ENCODE measurements around the gene LRRC61. TPM values are rescaled to one million over a fixed set of nuclear protein-coding genes. Genes with fewer than 3 reads are reported as not detected.
"Not testable (repeated sequence)": the region's sequence is repeated elsewhere in the genome, so short reads cannot be mapped to it uniquely, and the experiment has no call there.

LRRC61 gene
- total and polyA plus RNA-seq, 4 experiments from 2014 or later = 11.0 to 16.0 (median 13.8) TPM

- peak overlapping the region in 4 of 7 donors; percentile 13 to 43 (median 30) for H3K27ac Mint-ChIP-seq
- no peaks in the 10 kb centered on the region for H3K27me3 Mint-ChIP-seq
- no peaks in the 10 kb centered on the region for H3K9me3 ChIP-seq (ENCODE audit: control insufficient read depth in 1 of 2, low read length in 2 of 2)
- peaks cover 17 to 42% (median 28%) of the 10 kb centered on the region in 4 donors for H3K4me1 Mint-ChIP-seq
- no peaks in the 10 kb centered on the region for H3K27me3 ChIP-seq (ENCODE audit: insufficient read depth, low read length)
- ChIA-PET POLR2A (ENCODE audit: partially characterized antibody) (no interaction called here), CTCF (ENCODE audit: partially characterized antibody) (no interaction called here)
- no peaks in the 10 kb centered on the region for H3K36me3 ChIP-seq (ENCODE audit: insufficient read depth, low read length)
- H3K27ac ChIP-seq (ENCODE audit: low read depth, low read length) = no peak overlapping the region
- intact Hi-C loops (cut with micrococcal nuclease) = no loop called here
- no peak for DNase-seq
- no peak overlapping the region for H3K4me3 ChIP-seq (ENCODE audit: low read length in 2 of 2)
- peak overlapping the region in 4 of 8 donors; percentile 8 to 18 (median 16) for H3K4me3 Mint-ChIP-seq
- no peaks in the 10 kb centered on the region for H3K9me3 Mint-ChIP-seq
- peaks cover 26% of the 10 kb centered on the region for H3K4me1 ChIP-seq (ENCODE audit: insufficient read depth, low read length)
- H3K36me3 Mint-ChIP-seq = peaks cover 0 to 2% of the 10 kb centered on the region in 2 donors
These were observed 59.1 kb downstream of the LRRC61 start for GRCh38 chr7:150382123-150382843.

- Histone ChIP-seq H3K27me3 (ENCODE audit: insufficient read depth, low read length) (no peaks in the 10 kb centered on the region), H3K36me3 (ENCODE audit: insufficient read depth, low read length) (no peaks in the 10 kb centered on the region), H3K4me3 (ENCODE audit: low read length in 2 of 2) (no peak overlapping the region), H3K9me3 (ENCODE audit: control insufficient read depth in 1 of 2, low read length in 2 of 2) (no peaks in the 10 kb centered on the region), H3K27ac (ENCODE audit: low read depth, low read length) (no peak overlapping the region), H3K4me1 (ENCODE audit: insufficient read depth, low read length) (peaks cover 21% of the 10 kb centered on the region)
- H3K27me3 Mint-ChIP-seq = no peaks in the 10 kb centered on the region
- DNase-seq = no peak
- H3K27ac Mint-ChIP-seq = peak overlapping the region in 2 of 7 donors; percentile 43 to 48
- H3K9me3 Mint-ChIP-seq = no peaks in the 10 kb centered on the region
- intact Hi-C loops (cut with micrococcal nuclease) = no loop called here
- ChIA-PET POLR2A (ENCODE audit: partially characterized antibody) (no interaction called here), CTCF (ENCODE audit: partially characterized antibody) (no interaction called here)
- peaks cover 0 to 2% of the 10 kb centered on the region in 2 donors for H3K36me3 Mint-ChIP-seq
- H3K4me3 Mint-ChIP-seq = peak overlapping the region in 2 of 8 donors; percentile 1 to 17
- peaks cover 15 to 36% (median 23%) of the 10 kb centered on the region in 4 donors for H3K4me1 Mint-ChIP-seq
These were observed 59.7 kb downstream of the LRRC61 start for GRCh38 chr7:150382844-150383225.

GRCh38 chr7:150383710-150384397 lies 60.7 kb downstream of the LRRC61 start:
- H3K27me3 ChIP-seq (ENCODE audit: insufficient read depth, low read length) = no peaks in the 10 kb centered on the region
- intact Hi-C loops (cut with micrococcal nuclease) = no loop called here
- H3K9me3 ChIP-seq (ENCODE audit: control insufficient read depth in 1 of 2, low read length in 2 of 2) = no peaks in the 10 kb centered on the region
- no peak overlapping the region for H3K4me3 ChIP-seq (ENCODE audit: low read length in 2 of 2)
- H3K4me1 Mint-ChIP-seq = peaks cover 13 to 27% (median 18%) of the 10 kb centered on the region in 4 donors
- no peaks in the 10 kb centered on the region for H3K9me3 Mint-ChIP-seq
- H3K4me3 Mint-ChIP-seq = no peak overlapping the region
- H3K36me3 ChIP-seq (ENCODE audit: insufficient read depth, low read length) = no peaks in the 10 kb centered on the region
- DNase-seq = no peak
- no peak overlapping the region for H3K27ac Mint-ChIP-seq
- H3K4me1 ChIP-seq (ENCODE audit: insufficient read depth, low read length) = peaks cover 13% of the 10 kb centered on the region
- H3K27me3 Mint-ChIP-seq = no peaks in the 10 kb centered on the region
- ChIA-PET CTCF (ENCODE audit: partially characterized antibody) (interaction anchor here (1.0 kb wide), 1 partner anchor 22 kb away, joined by 3 read pairs; a partner anchor contains a TSS), POLR2A (ENCODE audit: partially characterized antibody) (no interaction called here)
- peaks cover 0 to 2% of the 10 kb centered on the region in 2 donors for H3K36me3 Mint-ChIP-seq
- H3K27ac ChIP-seq (ENCODE audit: low read depth, low read length) = no peak overlapping the region

- H3K27me3 ChIP-seq (ENCODE audit: insufficient read depth, low read length) = no peaks in the 10 kb centered on the region
- DNase-seq = no peak
- no peaks in the 10 kb centered on the region for H3K9me3 Mint-ChIP-seq
- peaks cover 11% of the 10 kb centered on the region for H3K4me1 ChIP-seq (ENCODE audit: insufficient read depth, low read length)
- peak overlapping the region in 1 of 7 donors; percentile 32 for H3K27ac Mint-ChIP-seq
- H3K9me3 ChIP-seq (ENCODE audit: control insufficient read depth in 1 of 2, low read length in 2 of 2) = no peaks in the 10 kb centered on the region
- ChIA-PET CTCF (ENCODE audit: partially characterized antibody) (no interaction called here), POLR2A (ENCODE audit: partially characterized antibody) (interaction anchor here (0.9 to 1.6 kb wide), 3 partner anchors 16 to 27 kb away, joined by 3 to 4 read pairs (median 4); partner anchors contain the start of gene REPIN1)
- H3K27ac ChIP-seq (ENCODE audit: low read depth, low read length) = no peak overlapping the region
- H3K4me1 Mint-ChIP-seq = peaks cover 12 to 25% (median 16%) of the 10 kb centered on the region in 4 donors
- peaks cover 0 to 2% of the 10 kb centered on the region in 2 donors for H3K36me3 Mint-ChIP-seq
- H3K4me3 Mint-ChIP-seq = no peak overlapping the region
- H3K4me3 ChIP-seq (ENCODE audit: low read length in 2 of 2) = no peak overlapping the region
- H3K27me3 Mint-ChIP-seq = no peaks in the 10 kb centered on the region
- H3K36me3 ChIP-seq (ENCODE audit: insufficient read depth, low read length) = no peaks in the 10 kb centered on the region
- intact Hi-C loops (cut with micrococcal nuclease) = no loop called here
These were observed 61.5 kb downstream of the LRRC61 start for GRCh38 chr7:150384406-150385301.

GRCh38 chr7:150385302-150385723 lies 62.2 kb downstream of the LRRC61 start:
- Histone ChIP-seq H3K36me3 (ENCODE audit: insufficient read depth, low read length) (no peaks in the 10 kb centered on the region), H3K27ac (ENCODE audit: low read depth, low read length) (no peak overlapping the region), H3K9me3 (ENCODE audit: control insufficient read depth in 1 of 2, low read length in 2 of 2) (no peaks in the 10 kb centered on the region), H3K4me3 (ENCODE audit: low read length in 2 of 2) (no peak overlapping the region), H3K27me3 (ENCODE audit: insufficient read depth, low read length) (no peaks in the 10 kb centered on the region), H3K4me1 (ENCODE audit: insufficient read depth, low read length) (peaks cover 4% of the 10 kb centered on the region)
- Mint-ChIP-seq H3K27ac (no peak overlapping the region), H3K4me1 (peaks cover 5 to 18% (median 10%) of the 10 kb centered on the region in 4 donors), H3K36me3 (peaks cover 0 to under 1% of the 10 kb centered on the region in 2 donors), H3K4me3 (no peak overlapping the region), H3K9me3 (no peaks in the 10 kb centered on the region), H3K27me3 (no peaks in the 10 kb centered on the region)
- intact Hi-C loops (cut with micrococcal nuclease) = no loop called here
- no peak for DNase-seq
- ChIA-PET CTCF (ENCODE audit: partially characterized antibody) (no interaction called here), POLR2A (ENCODE audit: partially characterized antibody) (interaction anchor here (0.9 to 1.6 kb wide), 3 partner anchors 16 to 27 kb away, joined by 3 to 4 read pairs (median 4); partner anchors contain the start of gene REPIN1)

- H3K36me3 Mint-ChIP-seq; H3K4me3 Mint-ChIP-seq; H3K27ac Mint-ChIP-seq; H3K36me3 ChIP-seq (ENCODE audit: insufficient read depth, low read length); CTCF ChIA-PET (ENCODE audit: partially characterized antibody); H3K4me3 ChIP-seq (ENCODE audit: low read length in 2 of 2); H3K9me3 ChIP-seq (ENCODE audit: control insufficient read depth in 1 of 2, low read length in 2 of 2); H3K9me3 Mint-ChIP-seq; H3K27me3 Mint-ChIP-seq; intact Hi-C loops (cut with micrococcal nuclease); H3K27me3 ChIP-seq (ENCODE audit: insufficient read depth, low read length); H3K4me1 ChIP-seq (ENCODE audit: insufficient read depth, low read length); DNase-seq; H3K27ac ChIP-seq (ENCODE audit: low read depth, low read length): not testable (repeated sequence)
- H3K4me1 Mint-ChIP-seq = peaks cover 1 to 13% (median 5%) of the 10 kb centered on the region in 4 donors
- POLR2A ChIA-PET (ENCODE audit: partially characterized antibody) = interaction anchor here (0.9 to 1.6 kb wide), 3 partner anchors 17 to 28 kb away, joined by 3 to 4 read pairs (median 4); partner anchors contain the start of gene REPIN1
These were observed 62.7 kb downstream of the LRRC61 start for GRCh38 chr7:150385884-150386283.

Measured in CD4-positive, alpha-beta memory T cell (primary cell).